HepG2 (cell line): ENCODE results near the gene SMIM44. TPM values are rescaled to one million over a fixed set of nuclear protein-coding genes. Genes with fewer than 3 reads are reported as not detected.

Experiments
- GLI4 ChIP-seq: sonication (generic); formaldehyde crosslinking; IDR thresholded peaks from 2 replicates; pipeline ENCODE4 v1.5.1; 2020; ENCODE audit warnings: missing genetic modification reagents, mild to moderate bottlenecking, moderate library complexity, borderline replicate concordance
- HDAC6 ChIP-seq: fragments of 200-600 bp; sonication (generic); IDR thresholded peaks from 2 replicates; pipeline ENCODE4 v1.7.0; 2017; ENCODE audit warnings: mild to moderate bottlenecking, antibody characterized with exemption, low read length, low read depth
- KAT7 ChIP-seq: IDR thresholded peaks from 2 replicates; pipeline ENCODE4 v1.6.1; 2018; ENCODE audit warnings: borderline replicate concordance, missing compliant biosample characterization
- KLF12 ChIP-seq: sonication (generic); formaldehyde crosslinking; IDR thresholded peaks from 2 replicates; pipeline ENCODE4 v1.4.0; 2020; ENCODE audit warnings: missing genetic modification reagents, borderline replicate concordance
- KLF9 ChIP-seq: IDR thresholded peaks from 2 replicates; pipeline ENCODE4 v1.6.1; 2016; ENCODE audit warnings: low read depth
- MLLT10 ChIP-seq: sonication (generic); formaldehyde crosslinking; IDR thresholded peaks from 2 replicates; pipeline ENCODE4 v1.4.0; 2020; ENCODE audit warnings: missing genetic modification reagents
- NFE2L1 ChIP-seq: sonication (generic); formaldehyde crosslinking; IDR thresholded peaks from 2 replicates; pipeline ENCODE4 v1.4.0; 2020; ENCODE audit warnings: missing genetic modification reagents, mild to moderate bottlenecking, borderline replicate concordance
- PPARG ChIP-seq: conservative IDR thresholded peaks from 2 replicates; pipeline ENCODE4 v1.6.1; 2016; ENCODE audit warnings: missing biosample characterization, missing genetic modification reagents
- REPIN1 ChIP-seq: sonication (generic); formaldehyde crosslinking; IDR thresholded peaks from 2 replicates; pipeline ENCODE4 v1.8.0; 2022; ENCODE audit warnings: missing genetic modification reagents, low read depth, mild to moderate bottlenecking, borderline replicate concordance
- SMARCE1 ChIP-seq: fragments of 450-650 bp; IDR thresholded peaks from 2 replicates; pipeline ENCODE4 v1.6.1; 2017; ENCODE audit warnings: borderline replicate concordance
- SNRNP70 ChIP-seq: fragments of 200-400 bp; formaldehyde crosslinking; IDR thresholded peaks from 2 replicates; pipeline ENCODE4 v1.6.1; 2017; ENCODE audit warnings: mild to moderate bottlenecking, low read depth, low read length, moderate library complexity
- TCF7 ChIP-seq: sonication (generic); IDR thresholded peaks from 2 replicates; pipeline ENCODE4 v1.6.1; 2016; ENCODE audit warnings: antibody characterized with exemption, low read depth
- polyA plus RNA-seq, 8 experiments: library from polyadenylated mRNA; depleted of rRNA in 3 of 8; stranded (reverse) in 7 of 8; unstranded in 1 of 8; fragments of >200 nt; fragmentation: Illumina TruSeq in 4 of 8; extraction: Trizol in 4 of 8; gene quantifications; 2 replicates each; pipeline versions ENCODE4 v1.2.1 to v1.2.3, GENCODE V29; 2011 to 2016; ENCODE audit warnings: low read depth in 4 of 8, missing spikeins in 1 of 8, mixed read lengths in 1 of 8; ENCODE audit not compliant: insufficient read depth in 1 of 8
- total RNA-seq, 5 experiments: library from RNA; depleted of rRNA; stranded (reverse); fragments of >200 nt; fragmentation: Illumina TruSeq; extraction: Trizol; gene quantifications; 2 replicates each; pipeline ENCODE4 v1.2.3, GENCODE V29; 2016; ENCODE audit warnings: low read depth in 1 of 5
- TF ChIP-seq, protein P1 (sequence below): sonication (generic); formaldehyde crosslinking; IDR thresholded peaks from 2 replicates; pipeline ENCODE4; 2020; ENCODE audit warnings: missing genetic modification reagents, mild to moderate bottlenecking, borderline replicate concordance
- TF ChIP-seq, protein P2 (sequence below): sonication (generic); formaldehyde crosslinking; IDR thresholded peaks from 2 replicates; pipeline ENCODE4 v1.8.0; 2022; ENCODE audit warnings: low read depth, missing genetic modification reagents
- TF ChIP-seq, protein P3 (sequence below): sonication (generic); formaldehyde crosslinking; IDR thresholded peaks from 2 replicates; pipeline ENCODE4 v1.5.0; 2020; ENCODE audit warnings: missing genetic modification reagents
- TF ChIP-seq, protein P4 (sequence below): sonication (generic); formaldehyde crosslinking; IDR thresholded peaks from 2 replicates; pipeline ENCODE4 v1.5.0; 2020; ENCODE audit warnings: mild to moderate bottlenecking, missing genetic modification reagents
- TF ChIP-seq, protein P5 (sequence below): sonication (generic); formaldehyde crosslinking; IDR thresholded peaks from 2 replicates; pipeline ENCODE4 v1.4.0; 2020; ENCODE audit warnings: missing genetic modification reagents, borderline replicate concordance

The SMIM44 gene
- total and polyA plus RNA-seq, 2 of the 13 experiments (the other 11 are each of a cell fraction or from before 2014, with no cell fraction given): not detected

DNA sequence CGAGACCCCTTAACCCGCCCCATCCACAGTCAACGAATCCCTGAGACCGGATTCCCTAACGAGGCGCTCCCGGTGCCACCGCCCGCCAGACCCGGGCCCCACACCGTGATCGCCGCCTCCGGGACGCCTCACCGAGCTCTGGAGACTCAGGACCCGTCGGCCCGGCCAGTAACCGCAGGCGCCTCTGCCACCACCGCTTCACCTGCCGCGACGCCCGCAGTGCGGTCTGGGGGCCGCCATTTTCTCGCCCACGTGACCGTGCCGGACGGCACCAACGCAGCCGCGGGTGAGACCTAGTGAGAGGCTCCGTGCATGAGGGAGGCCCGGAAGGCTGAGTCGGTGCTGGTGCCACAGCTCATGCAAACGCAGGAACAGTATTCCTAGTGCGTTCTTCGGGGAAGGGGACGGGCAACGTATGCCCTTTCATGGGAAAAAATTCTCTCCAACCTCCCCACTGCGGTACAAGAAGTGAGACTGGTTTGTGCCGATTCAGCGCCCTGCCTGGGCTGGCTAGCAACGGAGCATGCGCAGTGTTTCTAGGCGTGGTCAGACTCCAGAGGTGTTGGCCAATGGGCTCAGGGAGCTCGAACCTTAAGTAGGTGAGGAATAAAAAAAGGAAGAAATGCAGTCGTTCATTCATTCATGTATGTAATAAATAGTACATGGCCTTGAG lies 17.3 kb upstream of the SMIM44 start, which contains the start of gene DOHH (continued):
- TF ChIP-seq, protein P1, sequence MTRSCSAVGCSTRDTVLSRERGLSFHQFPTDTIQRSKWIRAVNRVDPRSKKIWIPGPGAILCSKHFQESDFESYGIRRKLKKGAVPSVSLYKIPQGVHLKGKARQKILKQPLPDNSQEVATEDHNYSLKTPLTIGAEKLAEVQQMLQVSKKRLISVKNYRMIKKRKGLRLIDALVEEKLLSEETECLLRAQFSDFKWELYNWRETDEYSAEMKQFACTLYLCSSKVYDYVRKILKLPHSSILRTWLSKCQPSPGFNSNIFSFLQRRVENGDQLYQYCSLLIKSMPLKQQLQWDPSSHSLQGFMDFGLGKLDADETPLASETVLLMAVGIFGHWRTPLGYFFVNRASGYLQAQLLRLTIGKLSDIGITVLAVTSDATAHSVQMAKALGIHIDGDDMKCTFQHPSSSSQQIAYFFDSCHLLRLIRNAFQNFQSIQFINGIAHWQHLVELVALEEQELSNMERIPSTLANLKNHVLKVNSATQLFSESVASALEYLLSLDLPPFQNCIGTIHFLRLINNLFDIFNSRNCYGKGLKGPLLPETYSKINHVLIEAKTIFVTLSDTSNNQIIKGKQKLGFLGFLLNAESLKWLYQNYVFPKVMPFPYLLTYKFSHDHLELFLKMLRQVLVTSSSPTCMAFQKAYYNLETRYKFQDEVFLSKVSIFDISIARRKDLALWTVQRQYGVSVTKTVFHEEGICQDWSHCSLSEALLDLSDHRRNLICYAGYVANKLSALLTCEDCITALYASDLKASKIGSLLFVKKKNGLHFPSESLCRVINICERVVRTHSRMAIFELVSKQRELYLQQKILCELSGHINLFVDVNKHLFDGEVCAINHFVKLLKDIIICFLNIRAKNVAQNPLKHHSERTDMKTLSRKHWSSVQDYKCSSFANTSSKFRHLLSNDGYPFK (CRISPR knock-in tag): peak; percentile 94
- TF ChIP-seq KLF12 (CRISPR knock-in tag) (0 out of 2 replicates have a peak, but pooled peaks have one; percentile 32), NFE2L1 (CRISPR knock-in tag) (0 out of 2 replicates have a peak, but pooled peaks have one; percentile 27), PPARG (CRISPR knock-in tag) (no peak), TCF7 (no peak), MLLT10 (CRISPR knock-in tag) (no peak), KLF9 (CRISPR knock-in tag) (no peak), REPIN1 (CRISPR knock-in tag) (peak; percentile 71; the same call in 1 of the 2 replicates), SNRNP70 (no peak), KAT7 (peak; percentile 98), HDAC6 (no peak), SMARCE1 (no peak), GLI4 (CRISPR knock-in tag) (no peak)
- TF ChIP-seq, protein P2, sequence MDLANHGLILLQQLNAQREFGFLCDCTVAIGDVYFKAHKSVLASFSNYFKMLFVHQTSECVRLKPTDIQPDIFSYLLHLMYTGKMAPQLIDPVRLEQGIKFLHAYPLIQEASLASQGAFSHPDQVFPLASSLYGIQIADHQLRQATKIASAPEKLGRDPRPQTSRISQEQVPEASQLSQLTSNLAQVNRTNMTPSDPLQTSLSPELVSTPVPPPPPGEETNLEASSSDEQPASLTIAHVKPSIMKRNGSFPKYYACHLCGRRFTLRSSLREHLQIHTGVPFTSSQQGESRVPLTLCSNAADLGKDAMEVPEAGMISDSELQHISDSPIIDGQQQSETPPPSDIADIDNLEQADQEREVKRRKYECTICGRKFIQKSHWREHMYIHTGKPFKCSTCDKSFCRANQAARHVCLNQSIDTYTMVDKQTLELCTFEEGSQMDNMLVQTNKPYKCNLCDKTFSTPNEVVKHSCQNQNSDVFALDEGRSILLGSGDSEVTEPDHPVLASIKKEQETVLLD (CRISPR knock-in tag): peak; percentile 78
- TF ChIP-seq, protein P3, sequence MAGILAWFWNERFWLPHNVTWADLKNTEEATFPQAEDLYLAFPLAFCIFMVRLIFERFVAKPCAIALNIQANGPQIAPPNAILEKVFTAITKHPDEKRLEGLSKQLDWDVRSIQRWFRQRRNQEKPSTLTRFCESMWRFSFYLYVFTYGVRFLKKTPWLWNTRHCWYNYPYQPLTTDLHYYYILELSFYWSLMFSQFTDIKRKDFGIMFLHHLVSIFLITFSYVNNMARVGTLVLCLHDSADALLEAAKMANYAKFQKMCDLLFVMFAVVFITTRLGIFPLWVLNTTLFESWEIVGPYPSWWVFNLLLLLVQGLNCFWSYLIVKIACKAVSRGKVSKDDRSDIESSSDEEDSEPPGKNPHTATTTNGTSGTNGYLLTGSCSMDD (CRISPR knock-in tag): no peak
- TF ChIP-seq, protein P4, sequence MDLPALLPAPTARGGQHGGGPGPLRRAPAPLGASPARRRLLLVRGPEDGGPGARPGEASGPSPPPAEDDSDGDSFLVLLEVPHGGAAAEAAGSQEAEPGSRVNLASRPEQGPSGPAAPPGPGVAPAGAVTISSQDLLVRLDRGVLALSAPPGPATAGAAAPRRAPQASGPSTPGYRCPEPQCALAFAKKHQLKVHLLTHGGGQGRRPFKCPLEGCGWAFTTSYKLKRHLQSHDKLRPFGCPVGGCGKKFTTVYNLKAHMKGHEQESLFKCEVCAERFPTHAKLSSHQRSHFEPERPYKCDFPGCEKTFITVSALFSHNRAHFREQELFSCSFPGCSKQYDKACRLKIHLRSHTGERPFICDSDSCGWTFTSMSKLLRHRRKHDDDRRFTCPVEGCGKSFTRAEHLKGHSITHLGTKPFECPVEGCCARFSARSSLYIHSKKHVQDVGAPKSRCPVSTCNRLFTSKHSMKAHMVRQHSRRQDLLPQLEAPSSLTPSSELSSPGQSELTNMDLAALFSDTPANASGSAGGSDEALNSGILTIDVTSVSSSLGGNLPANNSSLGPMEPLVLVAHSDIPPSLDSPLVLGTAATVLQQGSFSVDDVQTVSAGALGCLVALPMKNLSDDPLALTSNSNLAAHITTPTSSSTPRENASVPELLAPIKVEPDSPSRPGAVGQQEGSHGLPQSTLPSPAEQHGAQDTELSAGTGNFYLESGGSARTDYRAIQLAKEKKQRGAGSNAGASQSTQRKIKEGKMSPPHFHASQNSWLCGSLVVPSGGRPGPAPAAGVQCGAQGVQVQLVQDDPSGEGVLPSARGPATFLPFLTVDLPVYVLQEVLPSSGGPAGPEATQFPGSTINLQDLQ (CRISPR knock-in tag): peak; percentile 85
- TF ChIP-seq, protein P5, sequence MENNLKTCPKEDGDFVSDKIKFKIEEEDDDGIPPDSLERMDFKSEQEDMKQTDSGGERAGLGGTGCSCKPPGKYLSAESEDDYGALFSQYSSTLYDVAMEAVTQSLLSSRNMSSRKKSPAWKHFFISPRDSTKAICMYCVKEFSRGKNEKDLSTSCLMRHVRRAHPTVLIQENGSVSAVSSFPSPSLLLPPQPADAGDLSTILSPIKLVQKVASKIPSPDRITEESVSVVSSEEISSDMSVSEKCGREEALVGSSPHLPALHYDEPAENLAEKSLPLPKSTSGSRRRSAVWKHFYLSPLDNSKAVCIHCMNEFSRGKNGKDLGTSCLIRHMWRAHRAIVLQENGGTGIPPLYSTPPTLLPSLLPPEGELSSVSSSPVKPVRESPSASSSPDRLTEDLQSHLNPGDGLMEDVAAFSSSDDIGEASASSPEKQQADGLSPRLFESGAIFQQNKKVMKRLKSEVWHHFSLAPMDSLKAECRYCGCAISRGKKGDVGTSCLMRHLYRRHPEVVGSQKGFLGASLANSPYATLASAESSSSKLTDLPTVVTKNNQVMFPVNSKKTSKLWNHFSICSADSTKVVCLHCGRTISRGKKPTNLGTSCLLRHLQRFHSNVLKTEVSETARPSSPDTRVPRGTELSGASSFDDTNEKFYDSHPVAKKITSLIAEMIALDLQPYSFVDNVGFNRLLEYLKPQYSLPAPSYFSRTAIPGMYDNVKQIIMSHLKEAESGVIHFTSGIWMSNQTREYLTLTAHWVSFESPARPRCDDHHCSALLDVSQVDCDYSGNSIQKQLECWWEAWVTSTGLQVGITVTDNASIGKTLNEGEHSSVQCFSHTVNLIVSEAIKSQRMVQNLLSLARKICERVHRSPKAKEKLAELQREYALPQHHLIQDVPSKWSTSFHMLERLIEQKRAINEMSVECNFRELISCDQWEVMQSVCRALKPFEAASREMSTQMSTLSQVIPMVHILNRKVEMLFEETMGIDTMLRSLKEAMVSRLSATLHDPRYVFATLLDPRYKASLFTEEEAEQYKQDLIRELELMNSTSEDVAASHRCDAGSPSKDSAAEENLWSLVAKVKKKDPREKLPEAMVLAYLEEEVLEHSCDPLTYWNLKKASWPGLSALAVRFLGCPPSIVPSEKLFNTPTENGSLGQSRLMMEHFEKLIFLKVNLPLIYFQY: peak; percentile 29; the same call in 1 of the 2 replicates
